ENCODE data around the gene WDR46.

WDR46 gene

DNA sequence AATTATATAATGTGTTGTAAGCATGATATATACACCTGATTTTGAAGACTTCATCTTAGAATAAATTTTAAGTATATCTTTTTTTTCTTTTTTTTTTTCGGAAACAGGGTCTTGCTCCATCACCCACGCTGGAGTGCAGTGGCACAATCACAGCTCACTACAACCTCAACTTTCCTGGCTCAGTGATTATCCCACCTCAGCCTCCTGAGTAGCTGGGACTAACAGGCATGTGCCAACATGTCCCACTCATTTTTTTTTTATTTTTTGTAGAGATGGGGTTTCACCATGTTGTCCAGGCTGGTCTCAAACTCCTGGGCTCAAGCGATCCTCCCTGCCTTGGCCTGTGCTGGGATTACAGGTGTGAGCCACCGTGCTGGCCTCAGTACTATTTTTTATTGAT is 34.4 kb downstream of the WDR46 start:
- Histone ChIP-seq H3K27ac (replicated peaks) (no peak overlapping the region), H3K27me3 (ENCODE audit: insufficient read depth, poor library complexity, severe bottlenecking) (no peaks in the 10 kb centered on the region), H3K4me3 (replicated peaks; ENCODE audit: insufficient read depth, low read length) (no peak overlapping the region)
- no peak for DNase-seq (ENCODE audit: low read depth in 1 of 2, low spot score in 1 of 2)
- TF ChIP-seq POLR2AphosphoS5 (IDR thresholded peaks at IDR 0.05; ENCODE audit: low read depth) (no peak), GABPA (IDR thresholded peaks at IDR 0.05; ENCODE audit: low read depth) (no peak), SPI1 (IDR thresholded peaks at IDR 0.05; ENCODE audit: borderline replicate concordance, low read depth) (no peak)
- TF ChIP-seq, protein P1, sequence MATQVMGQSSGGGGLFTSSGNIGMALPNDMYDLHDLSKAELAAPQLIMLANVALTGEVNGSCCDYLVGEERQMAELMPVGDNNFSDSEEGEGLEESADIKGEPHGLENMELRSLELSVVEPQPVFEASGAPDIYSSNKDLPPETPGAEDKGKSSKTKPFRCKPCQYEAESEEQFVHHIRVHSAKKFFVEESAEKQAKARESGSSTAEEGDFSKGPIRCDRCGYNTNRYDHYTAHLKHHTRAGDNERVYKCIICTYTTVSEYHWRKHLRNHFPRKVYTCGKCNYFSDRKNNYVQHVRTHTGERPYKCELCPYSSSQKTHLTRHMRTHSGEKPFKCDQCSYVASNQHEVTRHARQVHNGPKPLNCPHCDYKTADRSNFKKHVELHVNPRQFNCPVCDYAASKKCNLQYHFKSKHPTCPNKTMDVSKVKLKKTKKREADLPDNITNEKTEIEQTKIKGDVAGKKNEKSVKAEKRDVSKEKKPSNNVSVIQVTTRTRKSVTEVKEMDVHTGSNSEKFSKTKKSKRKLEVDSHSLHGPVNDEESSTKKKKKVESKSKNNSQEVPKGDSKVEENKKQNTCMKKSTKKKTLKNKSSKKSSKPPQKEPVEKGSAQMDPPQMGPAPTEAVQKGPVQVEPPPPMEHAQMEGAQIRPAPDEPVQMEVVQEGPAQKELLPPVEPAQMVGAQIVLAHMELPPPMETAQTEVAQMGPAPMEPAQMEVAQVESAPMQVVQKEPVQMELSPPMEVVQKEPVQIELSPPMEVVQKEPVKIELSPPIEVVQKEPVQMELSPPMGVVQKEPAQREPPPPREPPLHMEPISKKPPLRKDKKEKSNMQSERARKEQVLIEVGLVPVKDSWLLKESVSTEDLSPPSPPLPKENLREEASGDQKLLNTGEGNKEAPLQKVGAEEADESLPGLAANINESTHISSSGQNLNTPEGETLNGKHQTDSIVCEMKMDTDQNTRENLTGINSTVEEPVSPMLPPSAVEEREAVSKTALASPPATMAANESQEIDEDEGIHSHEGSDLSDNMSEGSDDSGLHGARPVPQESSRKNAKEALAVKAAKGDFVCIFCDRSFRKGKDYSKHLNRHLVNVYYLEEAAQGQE (IDR thresholded peaks at IDR 0.05; ENCODE audit: insufficient replicate concordance, low read depth), result no peak
- TF ChIP-seq, protein P2, sequence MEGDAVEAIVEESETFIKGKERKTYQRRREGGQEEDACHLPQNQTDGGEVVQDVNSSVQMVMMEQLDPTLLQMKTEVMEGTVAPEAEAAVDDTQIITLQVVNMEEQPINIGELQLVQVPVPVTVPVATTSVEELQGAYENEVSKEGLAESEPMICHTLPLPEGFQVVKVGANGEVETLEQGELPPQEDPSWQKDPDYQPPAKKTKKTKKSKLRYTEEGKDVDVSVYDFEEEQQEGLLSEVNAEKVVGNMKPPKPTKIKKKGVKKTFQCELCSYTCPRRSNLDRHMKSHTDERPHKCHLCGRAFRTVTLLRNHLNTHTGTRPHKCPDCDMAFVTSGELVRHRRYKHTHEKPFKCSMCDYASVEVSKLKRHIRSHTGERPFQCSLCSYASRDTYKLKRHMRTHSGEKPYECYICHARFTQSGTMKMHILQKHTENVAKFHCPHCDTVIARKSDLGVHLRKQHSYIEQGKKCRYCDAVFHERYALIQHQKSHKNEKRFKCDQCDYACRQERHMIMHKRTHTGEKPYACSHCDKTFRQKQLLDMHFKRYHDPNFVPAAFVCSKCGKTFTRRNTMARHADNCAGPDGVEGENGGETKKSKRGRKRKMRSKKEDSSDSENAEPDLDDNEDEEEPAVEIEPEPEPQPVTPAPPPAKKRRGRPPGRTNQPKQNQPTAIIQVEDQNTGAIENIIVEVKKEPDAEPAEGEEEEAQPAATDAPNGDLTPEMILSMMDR (IDR thresholded peaks at IDR 0.05; ENCODE audit: insufficient read depth, low read length), result no peak

DNA sequence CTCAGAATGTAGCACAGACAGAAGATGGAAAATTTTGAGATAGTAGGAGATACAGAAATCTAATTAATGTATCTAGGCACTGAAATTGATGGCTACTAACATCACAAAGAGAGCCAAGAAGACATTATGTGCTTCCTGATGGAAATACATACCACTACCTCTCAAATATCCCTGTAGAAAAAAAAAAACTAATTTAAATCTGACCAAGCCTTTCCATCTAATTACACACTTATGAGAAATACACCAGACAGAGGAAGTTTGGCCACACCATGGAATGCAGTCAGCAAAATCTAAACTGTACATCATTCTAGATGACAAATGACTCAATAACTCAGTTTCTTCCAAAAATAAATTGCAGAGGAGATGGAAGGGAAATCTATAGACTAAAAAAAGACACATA is 36.3 kb downstream of the WDR46 start:
- no peaks in the 10 kb centered on the region for H3K27me3 ChIP-seq (ENCODE audit: insufficient read depth, poor library complexity, severe bottlenecking)
- no peak overlapping the region for H3K27ac ChIP-seq (replicated peaks)
- no peak for DNase-seq (ENCODE audit: low read depth in 1 of 2, low spot score in 1 of 2)
- no peak overlapping the region for H3K4me3 ChIP-seq (replicated peaks; ENCODE audit: insufficient read depth, low read length)
- TF ChIP-seq SPI1 (IDR thresholded peaks at IDR 0.05; ENCODE audit: borderline replicate concordance, low read depth) (no peak), GABPA (IDR thresholded peaks at IDR 0.05; ENCODE audit: low read depth) (no peak), POLR2AphosphoS5 (IDR thresholded peaks at IDR 0.05; ENCODE audit: low read depth) (no peak)
- TF ChIP-seq, protein P1 (IDR thresholded peaks at IDR 0.05; ENCODE audit: insufficient replicate concordance, low read depth), result no peak
- TF ChIP-seq, protein P2 (IDR thresholded peaks at IDR 0.05; ENCODE audit: insufficient read depth, low read length), result no peak

DNA sequence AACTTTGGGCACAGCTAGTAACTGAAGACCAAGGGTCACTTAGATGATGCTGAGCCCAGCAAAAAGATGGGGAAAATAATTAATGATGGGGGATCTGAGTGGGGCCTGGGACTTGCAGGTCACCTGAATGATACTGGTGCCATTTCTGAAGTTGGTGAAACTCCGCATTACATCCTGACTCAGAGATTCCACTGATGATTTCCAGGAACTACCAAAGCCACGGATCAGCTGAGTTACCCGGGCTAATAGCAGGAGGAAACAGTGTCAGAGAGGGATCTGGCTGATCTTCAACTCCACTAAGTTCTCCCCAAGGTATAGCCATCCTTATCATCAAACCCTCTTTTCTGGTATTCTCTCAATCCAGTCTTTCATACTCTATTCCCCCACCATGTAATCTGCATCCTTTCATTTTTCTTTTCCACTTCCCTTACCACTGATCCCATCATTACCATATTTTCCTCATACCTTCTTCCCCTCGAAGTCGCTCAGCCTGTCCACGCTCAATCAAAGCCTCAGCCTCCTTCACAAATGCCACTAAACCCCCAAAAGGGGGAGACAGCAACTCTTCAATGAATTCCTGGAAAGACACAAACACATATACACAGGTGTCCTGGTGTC is 37.5 kb downstream of the WDR46 start:
- DNase-seq (ENCODE audit: low read depth in 1 of 2, low spot score in 1 of 2), result no peak
- no peak overlapping the region for H3K27ac ChIP-seq (replicated peaks)
- no peak overlapping the region for H3K4me3 ChIP-seq (replicated peaks; ENCODE audit: insufficient read depth, low read length)
- TF ChIP-seq GABPA (IDR thresholded peaks at IDR 0.05; ENCODE audit: low read depth), result no peak
- no peak for TF ChIP-seq POLR2AphosphoS5 (IDR thresholded peaks at IDR 0.05; ENCODE audit: low read depth)
- TF ChIP-seq, protein P1 (IDR thresholded peaks at IDR 0.05; ENCODE audit: insufficient replicate concordance, low read depth), result no peak
- TF ChIP-seq, protein P2 (IDR thresholded peaks at IDR 0.05; ENCODE audit: insufficient read depth, low read length), result no peak
- no peak for TF ChIP-seq SPI1 (IDR thresholded peaks at IDR 0.05; ENCODE audit: borderline replicate concordance, low read depth)
- H3K27me3 ChIP-seq (ENCODE audit: insufficient read depth, poor library complexity, severe bottlenecking), result peaks cover 2% of the 10 kb centered on the region

Data from HL-60 (cell line).